GM12878 (cell line): ENCODE measurements around the gene LRRC4. TPM values are rescaled to one million over a fixed set of nuclear protein-coding genes. Genes with fewer than 3 reads are reported as not detected.

Experiments
- ATAC-seq: fragments of 200-7000 bp; cut with Tn5 transposase; 3 replicates; pipeline ENCODE4 v1.9.1; 2020; ENCODE audit warnings: mild to moderate bottlenecking, moderate library complexity
- BruUV-seq: library from RNA; stranded (reverse); fragments of 400-500 nt; replicated peaks from 2 replicates; lab custom pipeline; 2021; lab: Mats Ljungman, UMichigan
- CTCF ChIA-PET: fragments of 300-600 bp; sonication (Branson Sonifier 250); formaldehyde crosslinking; extraction: SDS; loops from one replicate; lab custom pipeline; 2021; ENCODE audit warnings: inconsistent platforms; lab: Yijun Ruan, JAX
- POLR2A ChIA-PET: fragments of 350-600 bp; formaldehyde crosslinking; extraction: SDS; loops from one replicate; lab custom pipeline; 2021; ENCODE audit warnings: inconsistent platforms; lab: Charles Lee
- RAD21 ChIA-PET: fragments of 300-600 bp; sonication (Branson Sonifier 250); formaldehyde crosslinking; loops from one replicate; lab custom pipeline; 2023; ENCODE audit warnings: antibody characterized with exemption; ENCODE audit not compliant: unreplicated experiment; lab: Charles Lee
- SMC1A ChIA-PET: fragments of 300-600 bp; sonication (Branson Sonifier 250); formaldehyde crosslinking; loops from one replicate; lab custom pipeline; 2023; ENCODE audit not compliant: unreplicated experiment, uncharacterized antibody; lab: Charles Lee
- DNase-seq: peaks from one replicate; pipeline ENCODE4 v3.0.0-alpha.2; 2011; ENCODE audit warnings: low read depth, low spot score
- FAIRE-seq: peaks from 3 replicates; lab custom pipeline; 2011; peaks lifted over from hg19 to GRCh38; lab: Jason Lieb, UNC
- H2AFZ ChIP-seq: 2 replicates; pipeline ENCODE4 v1.6.0; 2011; ENCODE audit warnings: low read depth, low read length, control low read depth; ENCODE audit not compliant: control insufficient read depth
- H3K27ac ChIP-seq: 2 replicates; pipeline ENCODE4 v1.5.1; 2011; ENCODE audit warnings: control low read depth; ENCODE audit not compliant: control insufficient read depth, insufficient read depth
- H3K27me3 ChIP-seq, 2 experiments: replicated peaks in 1 of 2; 2 replicates each; pipeline versions ENCODE4 v1.6.0 to v1.6.1; 2011; ENCODE audit warnings: low read length in 1 of 2; ENCODE audit not compliant: control insufficient read depth in 2 of 2, insufficient read depth in 2 of 2
- H3K36me3 ChIP-seq, 2 experiments: 2 replicates each; pipeline ENCODE4 v1.5.1; 2011; ENCODE audit warnings: low read length in 1 of 2; ENCODE audit not compliant: control insufficient read depth in 2 of 2, insufficient read depth in 2 of 2
- H3K4me1 ChIP-seq: 2 replicates; pipeline ENCODE4 v1.6.1; 2011; ENCODE audit warnings: mild to moderate bottlenecking, low read length, moderate library complexity, mixed read lengths; ENCODE audit not compliant: control insufficient read depth, insufficient read depth
- H3K4me2 ChIP-seq: 2 replicates; pipeline ENCODE4 v1.6.0; 2011; ENCODE audit warnings: control low read depth; ENCODE audit not compliant: control insufficient read depth, insufficient read depth
- H3K4me3 ChIP-seq: fragments of 200-600 bp; sonication (generic); 2 replicates; pipeline ENCODE4 v1.5.1; 2016
- H3K79me2 ChIP-seq: 2 replicates; pipeline ENCODE4 v1.6.0; 2011; ENCODE audit warnings: low read length; ENCODE audit not compliant: control insufficient read depth, insufficient read depth
- H3K9ac ChIP-seq: 2 replicates; pipeline ENCODE4 v1.8.0; 2011; ENCODE audit warnings: low read length, control low read depth, mixed read lengths; ENCODE audit not compliant: control insufficient read depth, insufficient read depth
- H3K9me3 ChIP-seq: replicated peaks from 3 replicates; pipeline ENCODE4 v1.5.1; 2011; ENCODE audit warnings: mild to moderate bottlenecking, low read length; ENCODE audit not compliant: control insufficient read depth, insufficient read depth
- H4K20me1 ChIP-seq: 2 replicates; pipeline ENCODE4 v1.6.0; 2011; ENCODE audit not compliant: control insufficient read depth, insufficient read depth
- CREB1 ChIP-seq: IDR thresholded peaks from 2 replicates; pipeline ENCODE4 v1.6.1; 2012; ENCODE audit warnings: low read depth, mild to moderate bottlenecking, inconsistent platforms
- ETV6 ChIP-seq, 2 experiments: fragments of 450-650 bp in 1 of 2; IDR thresholded peaks in 1 of 2; conservative IDR thresholded peaks in 1 of 2; 2 replicates each; pipeline ENCODE4 v1.6.1; 2014; ENCODE audit warnings: antibody characterized with exemption in 1 of 2, borderline replicate concordance in 1 of 2, low read depth in 1 of 2, mild to moderate bottlenecking in 1 of 2, moderate library complexity in 1 of 2
- FOXK2 ChIP-seq: fragments of 450-650 bp; IDR thresholded peaks from 2 replicates; pipeline ENCODE4 v1.6.1; 2017; ENCODE audit warnings: mild to moderate bottlenecking, moderate library complexity
- HCFC1 ChIP-seq: fragments of 150-350 bp; IDR thresholded peaks from 2 replicates; pipeline ENCODE4 v1.6.1; 2014; ENCODE audit warnings: low read length
- HDGF ChIP-seq: fragments of 450-650 bp; IDR thresholded peaks from 2 replicates; pipeline ENCODE4 v1.6.1; 2016; ENCODE audit warnings: antibody characterized with exemption
- NR2F1 ChIP-seq: fragments of 450-650 bp; conservative IDR thresholded peaks from 2 replicates; pipeline ENCODE4 v1.6.1; 2017; ENCODE audit warnings: mild to moderate bottlenecking
- ZSCAN29 ChIP-seq: fragments of 450-650 bp; IDR thresholded peaks from 2 replicates; pipeline ENCODE4 v1.6.1; 2017; ENCODE audit warnings: mild to moderate bottlenecking, moderate library complexity
- WGBS: methylation state at CpG from one replicate; pipeline ENCODE4 v1.1.6; 2016; ENCODE audit warnings: low lambda C conversion rate; ENCODE audit not compliant: insufficient replicate concordance, insufficient coverage; ENCODE audit errors: missing lambda C conversion rate; 5-methylcytosine and 5-hydroxymethylcytosine counted together
- in situ Hi-C: fragments of 300-500 bp; cut with MboI; formaldehyde crosslinking; loops from 9 replicates; pipeline ENCODE4 v1.14.3; 2018; ENCODE audit warnings: mixed read lengths
- intact Hi-C: fragments of 100-400 bp; cut with micrococcal nuclease; formaldehyde crosslinking; loops from one replicate; pipeline ENCODE4 v1.14.2; 2022; ENCODE audit not compliant: unreplicated experiment
- polyA plus RNA-seq, 11 experiments: library from polyadenylated mRNA; depleted of rRNA in 4 of 11; unstranded in 6 of 11; stranded (reverse) in 5 of 11; fragments of >200 nt; fragmentation: Nextera tagmentation in 4 of 11; fragmentation: Illumina TruSeq in 1 of 11; extraction: Ambion mirVana in 4 of 11; extraction: Trizol in 1 of 11; gene quantifications; 1 replicate in 1 of 11; 2 replicates in 10 of 11; pipeline versions ENCODE4 v1.2.1 to v1.2.3, GENCODE V29; 2011 to 2016; ENCODE audit warnings: inconsistent platforms in 2 of 11, missing spikeins in 2 of 11, low read depth in 1 of 11
- total RNA-seq, 4 experiments: library from RNA; depleted of rRNA in 3 of 4; stranded (reverse); fragments of >200 nt in 3 of 4; fragmentation: Illumina TruSeq in 1 of 4; extraction: Trizol in 1 of 4; gene quantifications; 2 replicates each; pipeline versions ENCODE4 v1.2.1 to v1.2.3, GENCODE V29; 2013 to 2021

The LRRC4 gene
- total and polyA plus RNA-seq, 10 of the 15 experiments (the other 5 are each of a cell fraction or from before 2014, with no cell fraction given), result 0.06 to 0.85 (median 0.12) TPM; not detected in 4

DNA sequence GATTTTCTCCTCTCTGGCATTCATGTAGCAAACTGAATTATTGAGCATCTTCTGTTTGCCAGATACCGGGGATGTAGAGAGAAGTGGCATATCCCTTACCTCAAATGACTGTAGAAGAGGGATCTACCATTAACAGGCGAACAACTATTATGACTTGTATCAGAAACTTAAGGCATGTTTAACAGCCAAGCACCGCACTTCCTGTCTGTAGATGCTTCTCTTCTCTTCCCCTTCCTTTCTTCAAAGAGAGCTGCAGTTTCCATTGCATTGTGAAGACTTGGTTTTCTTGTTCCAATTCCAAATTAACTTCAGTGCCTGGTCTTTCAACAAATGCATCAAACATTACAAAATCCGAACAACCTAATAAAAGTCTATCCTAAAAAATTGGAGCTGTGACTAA lies 49.3 kb downstream of the LRRC4 start (continued):
- TF ChIP-seq ETV6 (conservative IDR thresholded peaks at IDR 0.05 in 1 of 2, IDR thresholded peaks at IDR 0.05 in 1 of 2; ENCODE audit: borderline replicate concordance in 1 of 2, low read depth in 1 of 2) (no peak), HDGF (no peak), NR2F1 (no peak), CREB1 (no peak), FOXK2 (no peak), HCFC1 (no peak)

DNA sequence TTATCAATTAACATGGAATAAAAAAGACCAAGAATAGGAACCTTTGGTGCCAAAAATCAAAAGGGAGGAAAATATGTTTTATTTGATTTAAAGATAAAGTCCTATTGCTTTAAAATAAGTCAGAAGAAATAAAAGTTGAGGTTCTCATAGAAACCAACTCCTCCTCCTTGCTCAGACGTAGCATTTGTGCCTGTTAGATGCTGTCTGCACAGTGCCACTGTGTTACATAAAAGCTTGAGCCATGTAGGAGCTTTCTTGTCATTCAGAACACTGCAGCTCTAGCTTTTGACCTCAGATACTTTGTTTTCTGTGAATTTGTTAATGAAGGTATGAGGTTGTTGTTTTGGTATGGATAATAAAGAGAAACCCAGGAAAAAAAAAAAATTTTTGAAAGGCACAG lies 50.3 kb downstream of the LRRC4 start:
- Histone ChIP-seq H3K79me2 (no peaks in the 10 kb centered on the region), H3K36me3 (peaks cover 7 to 10% of the 10 kb centered on the region in 2 experiments; a peak in 3 of 4 replicates), H3K9me3 (peaks cover 9% of the 10 kb centered on the region; the same call in 2 of the 3 replicates), H3K27ac (no peak overlapping the region), H3K4me1 (no peaks in the 10 kb centered on the region), H2AFZ (no peak overlapping the region), H3K27me3 (no peaks in the 10 kb centered on the region), H3K9ac (no peak overlapping the region), H3K4me2 (no peak overlapping the region), H4K20me1 (no peaks in the 10 kb centered on the region), H3K4me3 (no peak overlapping the region)
- intact Hi-C loops, result no loop called here
- BruUV-seq, result no TSS peak
- TF ChIP-seq ZSCAN29, result no peak
- ChIA-PET RAD21 (interaction anchor here (1.7 kb wide), 1 partner anchor 69 kb away, joined by 3 read pairs; no protein-coding TSS in a partner anchor), CTCF (no interaction called here), SMC1A (interaction anchor here (0.7 to 1.6 kb wide), 5 partner anchors 8 to 198 kb away, joined by 3 to 5 read pairs (median 3); no protein-coding TSS in a partner anchor), POLR2A (interaction anchor here (0.5 to 1.5 kb wide), 2 partner anchors 22 to 50 kb away, joined by 3 read pairs; partner anchors contain the start of gene LRRC4)
- no peak for DNase-seq
- 100% methylated on average over 1 of the region's 1 CpG for WGBS
- no peak for FAIRE-seq
- ATAC-seq, result no peak
- in situ Hi-C loops, result no loop called here
